ENCODE results near the gene NFIX.

The NFIX gene

GRCh38 chr19:13074378-13074777 lies 79.1 kb downstream of the NFIX start:
- DNase-seq (ENCODE audit: low spot score), result no peak

DNA sequence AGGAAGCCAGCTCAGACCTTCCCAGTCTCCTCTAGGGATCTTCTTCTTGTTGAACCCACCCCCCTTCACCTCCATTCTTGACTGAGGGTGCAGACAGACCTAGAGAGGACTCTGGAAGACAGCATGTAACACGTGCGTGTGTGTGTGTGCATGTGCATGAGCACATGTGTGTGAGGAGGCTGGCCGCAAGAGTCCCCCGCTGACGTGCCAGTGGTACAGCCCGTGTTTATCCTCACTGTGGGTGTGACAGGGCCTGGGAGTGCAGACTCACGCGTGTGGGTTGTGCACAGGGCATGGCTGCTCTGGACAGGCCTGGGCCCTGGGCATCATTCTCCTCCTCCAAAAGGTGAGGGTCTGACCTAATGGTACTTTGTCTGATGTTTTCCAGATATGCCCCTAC lies 81.0 kb downstream of the NFIX start:
- no peak for DNase-seq (ENCODE audit: low spot score)

DNA sequence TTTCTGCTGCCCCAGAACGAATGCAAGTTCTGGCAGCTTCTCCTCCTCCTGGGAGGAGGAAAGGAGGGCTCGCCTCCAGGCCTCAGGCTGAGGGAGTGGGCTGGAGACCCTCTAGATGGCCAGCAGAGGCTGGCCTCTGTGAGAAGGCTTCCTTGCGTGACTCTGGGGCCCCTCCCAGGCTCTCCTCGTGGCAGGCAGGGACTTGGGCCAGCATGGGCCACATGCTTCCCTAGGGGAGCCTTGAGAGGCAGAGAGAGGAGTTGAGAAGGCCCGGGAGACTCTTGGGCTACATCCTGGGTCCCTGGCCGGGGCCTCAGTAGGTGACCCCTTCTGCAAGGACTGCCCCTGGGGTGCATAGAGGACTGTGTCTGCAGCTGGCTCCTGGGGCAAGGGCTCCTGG lies 81.5 kb downstream of the NFIX start:
- no peak for DNase-seq (ENCODE audit: low spot score)

DNA sequence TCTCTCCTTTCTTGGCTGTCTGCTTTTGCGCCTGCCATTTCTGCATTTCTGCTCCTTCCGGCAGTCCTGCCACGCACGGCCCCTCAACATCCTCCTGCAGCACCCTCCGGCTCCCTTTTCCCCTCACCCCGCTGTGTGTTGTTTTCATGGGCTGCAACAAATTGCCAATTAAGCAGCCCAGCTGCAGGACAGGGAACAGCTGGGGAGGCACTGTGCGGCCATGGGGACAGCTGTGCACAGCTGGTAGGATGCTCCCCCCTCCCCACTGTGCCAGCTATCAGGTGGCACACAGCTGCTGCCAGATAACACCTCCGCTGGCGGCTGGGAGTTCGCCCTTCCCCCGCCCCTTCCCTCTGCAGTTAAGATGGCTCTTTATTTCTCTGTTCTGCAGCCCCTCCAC lies 82.0 kb downstream of the NFIX start:
- no peak for DNase-seq (ENCODE audit: low spot score)

- DNase-seq (ENCODE audit: low spot score), result no peak
Measured at GRCh38 chr19:13078381-13078780, 83.1 kb downstream of the NFIX start.

- DNase-seq (ENCODE audit: low spot score), result no peak
Measured at GRCh38 chr19:13078897-13079541, 83.7 kb downstream of the NFIX start.

DNA sequence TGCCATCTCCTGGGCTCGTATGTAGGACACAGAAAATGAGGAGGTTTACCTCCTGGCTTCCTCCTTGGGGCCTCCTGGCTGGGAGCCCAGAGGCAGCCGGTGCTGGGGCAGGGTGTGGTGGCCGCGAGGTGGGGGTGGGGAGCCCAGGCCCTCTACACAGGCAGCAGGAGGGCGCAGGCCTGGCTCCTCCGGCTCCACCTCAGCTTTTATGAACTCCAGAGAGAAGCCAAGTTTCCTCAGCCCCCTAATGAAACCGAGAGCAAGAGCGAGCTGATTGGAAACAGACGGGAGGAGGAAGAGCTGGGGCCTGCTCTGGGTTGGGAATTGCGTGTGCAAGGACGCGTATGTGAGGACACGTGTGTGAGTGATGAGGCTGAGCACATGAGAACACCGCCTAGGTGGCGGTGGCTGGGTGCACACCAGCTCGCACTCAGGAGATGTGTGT lies 84.3 kb downstream of the NFIX start:
- DNase-seq (ENCODE audit: low spot score), result no peak

GRCh38 chr19:13082192-13083007 lies 87.1 kb downstream of the NFIX start:
- DNase-seq (ENCODE audit: low spot score), result peak; percentile 86

GRCh38 chr19:13083008-13083404 lies 87.7 kb downstream of the NFIX start:
- DNase-seq (ENCODE audit: low spot score), result no peak

- no peak for DNase-seq (ENCODE audit: low spot score)
Measured at GRCh38 chr19:13083627-13084026, 88.4 kb downstream of the NFIX start.

- no peak for DNase-seq (ENCODE audit: low spot score)
Measured at GRCh38 chr19:13085666-13086065, 90.4 kb downstream of the NFIX start.

- DNase-seq (ENCODE audit: low spot score), result no peak
Measured at GRCh38 chr19:13086341-13086740, 91.1 kb downstream of the NFIX start.

DNA sequence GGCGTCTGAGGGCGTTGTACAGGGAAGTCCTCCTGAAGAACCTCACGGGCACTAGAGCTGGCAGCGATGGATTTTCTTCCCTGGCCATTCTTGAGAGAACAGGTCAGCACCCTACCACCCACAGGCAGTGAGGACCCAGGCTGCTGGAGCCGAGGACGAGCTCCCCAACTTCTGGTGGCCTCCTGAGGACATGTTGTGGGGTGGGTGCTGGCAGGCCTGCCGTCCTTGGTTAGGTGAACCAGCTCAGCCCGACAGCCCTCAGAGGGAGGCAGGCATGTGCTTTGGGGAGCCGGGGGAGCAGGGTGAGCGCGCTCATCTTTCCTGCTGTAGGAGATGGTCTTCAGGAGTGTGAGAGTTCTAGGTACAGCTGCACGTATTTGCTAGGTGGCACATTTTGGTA lies 92.0 kb downstream of the NFIX start:
- no peak for DNase-seq (ENCODE audit: low spot score)

GRCh38 chr19:13087795-13088537 lies 92.7 kb downstream of the NFIX start:
- DNase-seq (ENCODE audit: low spot score), result no peak

DNA sequence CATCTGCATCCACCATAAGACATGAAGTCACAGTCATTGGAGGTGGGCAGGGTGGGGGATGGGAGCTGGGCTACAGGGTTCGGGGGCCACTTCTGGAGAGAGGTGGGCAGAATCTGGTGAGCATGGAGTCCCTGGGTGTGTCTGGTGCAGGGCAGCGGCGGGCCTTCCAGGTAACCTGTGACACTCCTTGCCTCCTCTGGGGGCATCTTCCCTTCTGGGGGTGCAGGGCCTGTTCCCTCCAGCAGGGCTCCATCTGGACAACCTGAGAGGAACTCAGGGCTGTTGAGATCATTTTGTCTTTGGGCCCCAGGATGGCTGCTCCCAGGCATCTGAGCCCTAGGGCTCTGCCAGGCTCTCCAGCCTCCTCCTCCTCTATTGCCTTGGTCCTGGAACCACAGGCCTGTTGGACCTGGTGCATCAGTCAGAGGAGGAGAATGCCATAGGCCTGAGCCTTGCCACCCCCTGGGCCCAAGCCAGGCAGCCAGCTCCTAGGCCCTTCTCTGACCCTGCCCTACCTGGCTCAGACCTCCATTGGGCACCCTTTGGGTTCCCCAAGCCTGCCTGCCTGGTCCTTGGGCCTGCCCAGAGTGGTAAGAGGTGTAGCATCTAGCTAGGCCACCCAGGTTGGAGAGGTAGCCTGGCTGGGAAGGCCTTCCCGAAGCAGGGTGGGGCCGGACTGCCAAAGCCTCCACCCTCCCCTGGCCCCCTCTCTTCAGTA lies 94.0 kb downstream of the NFIX start:
- peak; percentile 48 for DNase-seq (ENCODE audit: low spot score)

DNA sequence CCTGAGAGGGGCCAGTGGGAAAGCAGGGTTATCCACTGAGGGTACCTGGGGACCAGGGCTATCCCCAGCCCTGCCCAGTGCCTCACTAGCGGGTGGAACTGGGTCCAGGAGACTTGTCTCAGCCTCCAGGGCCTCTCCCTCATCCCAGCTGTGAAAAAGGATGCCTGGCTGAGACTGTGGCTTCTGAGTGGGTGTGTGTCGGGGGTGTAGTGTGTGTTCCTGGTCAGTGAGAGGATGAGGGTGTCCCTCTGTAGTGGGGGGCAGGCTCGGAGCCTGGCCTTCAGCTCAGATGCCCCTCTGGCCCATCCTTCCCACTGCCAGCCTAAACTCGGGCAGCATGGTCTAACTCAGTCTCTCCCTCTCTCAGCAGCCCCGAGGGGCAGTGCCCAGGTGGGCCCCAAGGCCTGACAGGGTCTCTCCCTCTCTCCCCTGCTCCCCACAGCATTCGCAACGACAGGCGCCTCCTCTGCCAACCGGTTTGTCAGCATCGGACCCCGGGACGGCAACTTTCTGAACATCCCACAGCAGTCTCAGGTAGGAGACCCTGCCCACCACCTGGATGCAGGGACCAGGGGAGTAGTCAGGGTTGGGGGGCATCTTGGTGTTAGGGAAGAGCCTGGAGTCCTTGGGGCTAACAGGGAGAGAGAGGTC lies 94.7 kb downstream of the NFIX start:
- no peak for DNase-seq (ENCODE audit: low spot score)

- no peak for DNase-seq (ENCODE audit: low spot score)
Measured at GRCh38 chr19:13090511-13091231, 95.4 kb downstream of the NFIX start.

- no peak for DNase-seq (ENCODE audit: low spot score)
Measured at GRCh38 chr19:13091400-13092157, 96.3 kb downstream of the NFIX start.

GRCh38 chr19:13092158-13092543 lies 96.9 kb downstream of the NFIX start:
- no peak for DNase-seq (ENCODE audit: low spot score)

- DNase-seq (ENCODE audit: low spot score), result no peak
Measured at GRCh38 chr19:13092606-13093235, 97.4 kb downstream of the NFIX start.

Measured in HuH-7 (cell line).